OCI-LY3 (cell line): ENCODE measurements around the gene OGFR.

Experiments used
- H2AFZ ChIP-seq: fragments of 200-600, 300-600 bp; shearing (Covaris generic); 2 replicates; pipeline ENCODE4 v1.6.0; 2014; ENCODE audit warnings: antibody characterized with exemption, low read depth, low read length
- H3K27ac ChIP-seq: fragments of 200-600, 300-600 bp; sonication (generic); 2 replicates; pipeline ENCODE4 v1.5.1; 2014; ENCODE audit warnings: mild to moderate bottlenecking, low read length, moderate library complexity, mixed read lengths
- H3K27me3 ChIP-seq: fragments of 200-600, 300-600 bp; sonication (generic); 2 replicates; pipeline ENCODE4 v1.6.1; 2014; ENCODE audit warnings: low read depth, low read length, mixed read lengths
- H3K36me3 ChIP-seq: fragments of 200-600, 300-600 bp; sonication (generic); replicated peaks from 2 replicates; pipeline ENCODE3; 2014; ENCODE audit warnings: low read depth, low read length, mixed read lengths
- H3K4me1 ChIP-seq: fragments of 300-600, 200-600 bp; sonication (generic); 2 replicates; pipeline ENCODE4 v1.6.1; 2014; ENCODE audit warnings: low read length, mixed read lengths
- H3K4me2 ChIP-seq: fragments of 200-600, 300-600 bp; sonication (generic); 2 replicates; pipeline ENCODE4 v1.6.1; 2014; ENCODE audit warnings: low read length, mixed read lengths
- H3K4me3 ChIP-seq: fragments of 300-600, 200-600 bp; sonication (generic); 2 replicates; pipeline ENCODE4 v1.5.1; 2014; ENCODE audit warnings: antibody characterized with exemption, mild to moderate bottlenecking, low read length, moderate library complexity
- H3K79me2 ChIP-seq: fragments of 300-600, 200-600 bp; shearing (Covaris generic); 2 replicates; pipeline ENCODE4 v1.6.1; 2014; ENCODE audit warnings: mild to moderate bottlenecking, low read length, mixed read lengths
- H3K9ac ChIP-seq: fragments of 300-600, 200-600 bp; shearing (Covaris generic); 2 replicates; pipeline ENCODE4 v1.6.0; 2014; ENCODE audit warnings: mild to moderate bottlenecking, low read length, moderate library complexity
- H3K9me3 ChIP-seq: fragments of 200-600, 300-600 bp; shearing (Covaris generic); 2 replicates; pipeline ENCODE4 v1.6.1; 2014; ENCODE audit warnings: low read length, mixed read lengths; ENCODE audit not compliant: insufficient read depth
- H4K20me1 ChIP-seq: fragments of 200-600, 300-600 bp; sonication (generic); 2 replicates; pipeline ENCODE4 v1.6.1; 2016; ENCODE audit warnings: low read length, mixed read lengths; ENCODE audit not compliant: insufficient read depth
- CTCF ChIP-seq: fragments of 200-600, 300-600 bp; sonication (generic); IDR thresholded peaks from 2 replicates; pipeline ENCODE4 v1.5.1; 2014; ENCODE audit warnings: antibody characterized with exemption, low read length, low read depth
- EZH2phosphoT487 ChIP-seq: fragments of 200-600 bp; shearing (Covaris generic); IDR thresholded peaks from 2 replicates; pipeline ENCODE4 v1.6.1; 2018; ENCODE audit warnings: antibody characterized with exemption, mixed run types, low read depth

The OGFR gene

GRCh38 chr20:62786157-62786556 lies 18.5 kb upstream of the OGFR start:
- H3K9ac ChIP-seq = no peak overlapping the region

GRCh38 chr20:62787321-62787720 lies 17.3 kb upstream of the OGFR start:
- no peak for TF ChIP-seq CTCF
- TF ChIP-seq EZH2phosphoT487 = no peak
- H3K79me2 ChIP-seq = no peaks in the 10 kb centered on the region
- peaks cover 43% of the 10 kb centered on the region for H3K27me3 ChIP-seq
- no peaks in the 10 kb centered on the region for H4K20me1 ChIP-seq
- H3K4me1 ChIP-seq = peaks cover 9% of the 10 kb centered on the region; the same call in 1 of the 2 replicates
- H3K4me2 ChIP-seq = no peak overlapping the region
- H3K27ac ChIP-seq = no peak overlapping the region
- H2AFZ ChIP-seq = no peak overlapping the region
- no peaks in the 10 kb centered on the region for H3K36me3 ChIP-seq
- no peak overlapping the region for H3K9ac ChIP-seq
- H3K9me3 ChIP-seq = no peaks in the 10 kb centered on the region
- H3K4me3 ChIP-seq = no peak overlapping the region

More at GRCh38 chr20:62786157-62786556, 18.5 kb upstream of the OGFR start:
- Histone ChIP-seq H3K79me2 (no peaks in the 10 kb centered on the region), H3K9me3 (no peaks in the 10 kb centered on the region), H4K20me1 (no peaks in the 10 kb centered on the region), H3K4me2 (no peak overlapping the region), H3K36me3 (no peaks in the 10 kb centered on the region), H2AFZ (no peak overlapping the region), H3K4me3 (no peak overlapping the region), H3K4me1 (peaks cover 6% of the 10 kb centered on the region; the same call in 1 of the 2 replicates), H3K27me3 (peaks cover 36% of the 10 kb centered on the region), H3K27ac (no peak overlapping the region)
- TF ChIP-seq CTCF (no peak), EZH2phosphoT487 (no peak)

- no peak for TF ChIP-seq EZH2phosphoT487
- TF ChIP-seq CTCF = no peak
- no peaks in the 10 kb centered on the region for H4K20me1 ChIP-seq
- H3K79me2 ChIP-seq = no peaks in the 10 kb centered on the region
- no peak overlapping the region for H3K9ac ChIP-seq
- H3K9me3 ChIP-seq = no peaks in the 10 kb centered on the region
- no peak overlapping the region for H2AFZ ChIP-seq
- no peak overlapping the region for H3K4me3 ChIP-seq
- H3K27me3 ChIP-seq = peaks cover 48% of the 10 kb centered on the region
- no peak overlapping the region for H3K27ac ChIP-seq
- no peaks in the 10 kb centered on the region for H3K36me3 ChIP-seq
- peaks cover 10% of the 10 kb centered on the region; the same call in 1 of the 2 replicates for H3K4me1 ChIP-seq
- no peak overlapping the region for H3K4me2 ChIP-seq
Measured at GRCh38 chr20:62787866-62788265, 16.8 kb upstream of the OGFR start.

GRCh38 chr20:62788607-62789006 lies 16.0 kb upstream of the OGFR start:
- H3K9me3 ChIP-seq = no peaks in the 10 kb centered on the region
- no peaks in the 10 kb centered on the region for H4K20me1 ChIP-seq
- H3K4me3 ChIP-seq = no peak overlapping the region
- H3K36me3 ChIP-seq = no peaks in the 10 kb centered on the region
- H3K27ac ChIP-seq = no peak overlapping the region
- H3K4me2 ChIP-seq = no peak overlapping the region
- H3K9ac ChIP-seq = no peak overlapping the region
- TF ChIP-seq CTCF (no peak), EZH2phosphoT487 (no peak)
- H3K27me3 ChIP-seq = peaks cover 49% of the 10 kb centered on the region
- no peaks in the 10 kb centered on the region for H3K79me2 ChIP-seq
- H3K4me1 ChIP-seq = peaks cover 17% of the 10 kb centered on the region
- H2AFZ ChIP-seq = no peak overlapping the region
